ENCODE measurements around the gene KIF18B. TPM values are rescaled to one million over a fixed set of nuclear protein-coding genes. Genes with fewer than 3 reads are reported as not detected.

Gene KIF18B
- total RNA-seq, 1 experiment from 2014 or later: 82.2 TPM

- no peak for DNase-seq (ENCODE audit: low spot score)
- Mint-ChIP-seq H3K36me3 (peaks cover 59% of the 10 kb centered on the region), H3K4me3 (no peak overlapping the region), H3K27ac (no peak overlapping the region), H3K27me3 (ENCODE audit: low read depth) (no peaks in the 10 kb centered on the region), H3K4me1 (no peaks in the 10 kb centered on the region), H3K9me3 (no peaks in the 10 kb centered on the region)
- TF ChIP-seq ARID4B (CRISPR knock-in tag; IDR thresholded peaks at IDR 0.05; ENCODE audit: borderline replicate concordance) (no peak), SOX15 (CRISPR knock-in tag; IDR thresholded peaks at IDR 0.05) (no peak), ZNF281 (CRISPR knock-in tag; IDR thresholded peaks at IDR 0.05) (no peak), TCF7 (CRISPR knock-in tag; IDR thresholded peaks at IDR 0.05; ENCODE audit: low read depth) (no peak), PRRX2 (CRISPR knock-in tag; IDR thresholded peaks at IDR 0.05) (no peak), FOXP4 (CRISPR knock-in tag; IDR thresholded peaks at IDR 0.05) (no peak), HMGA2 (CRISPR knock-in tag; IDR thresholded peaks at IDR 0.05) (no peak), ZSCAN18 (CRISPR knock-in tag; IDR thresholded peaks at IDR 0.05) (no peak), NFE2L1 (CRISPR knock-in tag; IDR thresholded peaks at IDR 0.05) (no peak)
- no peak for ATAC-seq
- POLR2A ChIA-PET: interaction anchor here (0.8 kb wide), 1 partner anchor 17 kb away, joined by 3 read pairs; no protein-coding TSS in a partner anchor
- CTCF ChIA-PET: interaction anchor here (1.0 to 1.3 kb wide), 3 partner anchors 13 to 23 kb away, joined by 3 to 4 read pairs (median 3); no protein-coding TSS in a partner anchor
These were observed 13.5 kb downstream of the KIF18B start for GRCh38 chr17:44933824-44934744.

- no peak for DNase-seq (ENCODE audit: low spot score)
- Mint-ChIP-seq H3K9me3 (no peaks in the 10 kb centered on the region), H3K27me3 (ENCODE audit: low read depth) (no peaks in the 10 kb centered on the region), H3K27ac (no peak overlapping the region), H3K4me3 (no peak overlapping the region), H3K4me1 (no peaks in the 10 kb centered on the region), H3K36me3 (peaks cover 63% of the 10 kb centered on the region)
- ATAC-seq: no peak
- ChIA-PET CTCF (interaction anchor here (1.1 to 1.3 kb wide), 2 partner anchors 11 to 13 kb away, joined by 3 to 4 read pairs; no protein-coding TSS in a partner anchor), POLR2A (no interaction called here)
- TF ChIP-seq ZNF232 (CRISPR knock-in tag; IDR thresholded peaks at IDR 0.05) (no peak), USF1 (CRISPR knock-in tag; IDR thresholded peaks at IDR 0.05) (no peak), ATF6 (CRISPR knock-in tag; IDR thresholded peaks at IDR 0.05) (no peak), RORB (CRISPR knock-in tag; IDR thresholded peaks at IDR 0.05) (no peak), AFF4 (CRISPR knock-in tag; IDR thresholded peaks at IDR 0.05; ENCODE audit: borderline replicate concordance) (no peak), JAZF1 (CRISPR knock-in tag; IDR thresholded peaks at IDR 0.05) (no peak)
These were observed 14.8 kb downstream of the KIF18B start for GRCh38 chr17:44932787-44933097.
